ENCODE data around the gene SPA17. TPM values are rescaled to one million over a fixed set of nuclear protein-coding genes. Genes with fewer than 3 reads are reported as not detected.

The SPA17 gene
- total RNA-seq: 14.2 and 16.4 TPM in 2 replicates

DNA sequence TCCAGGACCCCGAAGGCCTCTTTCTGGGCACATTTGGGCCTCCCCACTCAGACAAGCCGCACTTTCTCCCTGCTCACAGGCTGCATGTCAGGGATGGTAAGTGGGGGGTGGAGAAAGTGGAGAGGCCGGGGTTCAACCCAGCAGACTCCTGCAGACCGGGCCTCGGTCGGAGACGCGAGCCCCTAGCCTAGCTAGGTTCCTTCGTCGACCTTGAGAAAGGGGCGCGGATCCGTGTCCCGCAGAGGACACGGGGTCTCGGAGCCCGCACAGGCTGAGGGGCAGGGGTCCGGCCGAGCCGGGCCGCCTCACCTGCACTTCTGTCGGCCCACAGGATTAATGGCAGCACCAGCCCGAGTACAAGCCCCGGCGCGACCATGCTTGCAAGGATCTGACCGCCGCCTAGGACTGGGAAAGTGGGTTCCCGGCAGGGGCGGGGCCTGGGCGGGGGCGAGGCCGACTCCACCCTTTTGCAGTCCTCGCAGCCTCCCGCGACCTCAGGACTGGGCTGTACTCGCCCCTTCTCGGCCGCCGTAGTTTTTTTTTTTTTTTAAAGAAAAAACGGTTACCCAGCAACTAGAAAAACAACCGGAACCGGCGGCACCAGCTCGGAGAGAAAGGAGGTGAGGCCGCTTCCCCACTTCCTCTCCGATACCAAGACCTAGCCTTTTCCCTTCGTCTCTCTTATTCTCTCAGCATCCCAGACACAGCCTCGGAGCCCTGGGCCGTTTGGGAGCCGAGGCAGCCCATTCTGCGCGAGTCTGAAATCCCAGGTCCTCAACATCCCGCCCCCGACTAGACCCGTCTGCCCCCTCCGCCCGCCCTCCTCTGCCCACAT is at the start of gene SPA17, which contains the start of gene SIAE:
Gene SPA17 (plus strand): TSS at position 572 of the 835 bp plus-strand sequence. CDS start 1,361 bp downstream, outside the sequence.
Gene SIAE (minus strand): TSS at position 407 of the 835 bp plus-strand sequence. CDS start 31 bp downstream, at position 376.

DNA sequence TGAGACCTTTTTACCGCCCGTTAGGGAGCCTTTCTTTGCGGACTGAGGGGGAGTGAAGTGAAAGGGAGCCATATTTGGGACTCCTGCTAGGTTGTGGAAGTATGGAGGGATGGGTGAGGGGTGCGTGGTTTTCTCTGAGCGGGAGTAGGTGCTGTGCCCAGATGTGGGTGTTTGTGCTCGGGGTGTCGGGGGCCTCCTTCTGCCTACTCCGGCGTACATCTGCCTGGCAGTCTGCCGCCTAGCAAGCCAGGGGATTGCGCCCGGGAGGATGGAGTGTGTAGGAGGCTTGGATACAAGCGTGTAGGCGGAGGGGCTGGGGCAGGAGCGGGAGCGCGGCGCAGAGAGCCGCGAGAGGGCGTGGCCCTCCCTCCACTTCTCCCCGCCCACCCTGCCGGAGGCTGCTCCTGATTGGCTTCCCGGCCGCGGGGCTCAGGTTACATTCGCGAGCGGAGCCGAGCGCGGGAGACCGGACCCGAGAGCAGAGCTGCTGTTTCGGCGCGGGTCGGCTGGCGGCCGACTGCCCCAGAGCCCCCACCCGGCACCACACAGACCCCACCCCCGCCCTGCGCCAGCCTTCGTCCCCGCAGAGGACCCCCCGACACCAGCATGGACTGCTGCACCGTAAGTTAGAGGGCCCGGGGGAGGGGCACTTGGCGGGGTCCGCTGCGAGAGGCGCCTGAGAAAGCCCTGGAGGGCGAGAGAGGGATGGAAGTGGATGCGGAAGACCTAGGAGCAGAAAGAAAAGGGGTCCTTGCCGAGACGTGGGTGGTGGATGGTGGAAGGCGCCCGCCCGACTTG is 66.0 kb downstream of the SPA17 start, which contains the start of gene NRGN:
Gene NRGN (plus strand): TSS at position 464 of the 798 bp plus-strand sequence. CDS start 143 bp downstream, at position 607.

Other genes starting within 250 kb of the SPA17 start
- not detected in 2 replicates for gene OR8B4, start 249.0 kb upstream of the SPA17 start, total RNA-seq
- not detected in 2 replicates for gene OR8B8, start 228.2 kb upstream of the SPA17 start, total RNA-seq
- gene OR8B12, start 130.2 kb upstream of the SPA17 start, total RNA-seq: not detected in 2 replicates
- gene OR8A1, start 103.9 kb upstream of the SPA17 start, total RNA-seq: not detected in 2 replicates
- not detected in 2 replicates for gene PANX3, start 62.5 kb upstream of the SPA17 start, total RNA-seq
- gene TBRG1, start 51.0 kb upstream of the SPA17 start, total RNA-seq: 18.4 and 19.9 TPM in 2 replicates
- gene SIAE, start 165 bp upstream of the SPA17 start, total RNA-seq: 13.9 and 14.9 TPM in 2 replicates
- 21.7 and 24.4 TPM in 2 replicates for gene NRGN, start 66.0 kb downstream of the SPA17 start, total RNA-seq
- gene VSIG2, start 78.4 kb downstream of the SPA17 start, total RNA-seq: 0.07 and 0.44 TPM in 2 replicates
- gene ESAM, start 88.4 kb downstream of the SPA17 start, total RNA-seq: 311 and 317 TPM in 2 replicates
- 8.6 and 9.1 TPM in 2 replicates for gene MSANTD2, start 126.5 kb downstream of the SPA17 start, total RNA-seq
- gene ROBO3, start 191.5 kb downstream of the SPA17 start, total RNA-seq: 4.3 and 8.1 TPM in 2 replicates
- 405 and 425 TPM in 2 replicates for gene ROBO4, start 224.0 kb downstream of the SPA17 start, total RNA-seq
- not detected in 2 replicates for gene HEPN1, start 245.3 kb downstream of the SPA17 start, total RNA-seq

Data from mammary microvascular endothelial cell (primary cell).